ENCODE data around the gene TSEN15. TPM values are rescaled to one million over a fixed set of nuclear protein-coding genes. Genes with fewer than 3 reads are reported as not detected.

Gene TSEN15
- total and polyA plus RNA-seq, 2 of the 13 experiments (the other 11 are each of a cell fraction or from before 2014, with no cell fraction given): 25.6 to 35.8 TPM

- TF ChIP-seq, protein P1, sequence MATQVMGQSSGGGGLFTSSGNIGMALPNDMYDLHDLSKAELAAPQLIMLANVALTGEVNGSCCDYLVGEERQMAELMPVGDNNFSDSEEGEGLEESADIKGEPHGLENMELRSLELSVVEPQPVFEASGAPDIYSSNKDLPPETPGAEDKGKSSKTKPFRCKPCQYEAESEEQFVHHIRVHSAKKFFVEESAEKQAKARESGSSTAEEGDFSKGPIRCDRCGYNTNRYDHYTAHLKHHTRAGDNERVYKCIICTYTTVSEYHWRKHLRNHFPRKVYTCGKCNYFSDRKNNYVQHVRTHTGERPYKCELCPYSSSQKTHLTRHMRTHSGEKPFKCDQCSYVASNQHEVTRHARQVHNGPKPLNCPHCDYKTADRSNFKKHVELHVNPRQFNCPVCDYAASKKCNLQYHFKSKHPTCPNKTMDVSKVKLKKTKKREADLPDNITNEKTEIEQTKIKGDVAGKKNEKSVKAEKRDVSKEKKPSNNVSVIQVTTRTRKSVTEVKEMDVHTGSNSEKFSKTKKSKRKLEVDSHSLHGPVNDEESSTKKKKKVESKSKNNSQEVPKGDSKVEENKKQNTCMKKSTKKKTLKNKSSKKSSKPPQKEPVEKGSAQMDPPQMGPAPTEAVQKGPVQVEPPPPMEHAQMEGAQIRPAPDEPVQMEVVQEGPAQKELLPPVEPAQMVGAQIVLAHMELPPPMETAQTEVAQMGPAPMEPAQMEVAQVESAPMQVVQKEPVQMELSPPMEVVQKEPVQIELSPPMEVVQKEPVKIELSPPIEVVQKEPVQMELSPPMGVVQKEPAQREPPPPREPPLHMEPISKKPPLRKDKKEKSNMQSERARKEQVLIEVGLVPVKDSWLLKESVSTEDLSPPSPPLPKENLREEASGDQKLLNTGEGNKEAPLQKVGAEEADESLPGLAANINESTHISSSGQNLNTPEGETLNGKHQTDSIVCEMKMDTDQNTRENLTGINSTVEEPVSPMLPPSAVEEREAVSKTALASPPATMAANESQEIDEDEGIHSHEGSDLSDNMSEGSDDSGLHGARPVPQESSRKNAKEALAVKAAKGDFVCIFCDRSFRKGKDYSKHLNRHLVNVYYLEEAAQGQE (IDR thresholded peaks at IDR 0.05; ENCODE audit: borderline replicate concordance in 1 of 2, low read depth in 1 of 2, low read length in 2 of 2): no peak
- TF ChIP-seq THAP11 (CRISPR knock-in tag; IDR thresholded peaks at IDR 0.05) (no peak), ZNF274 (CRISPR knock-in tag; IDR thresholded peaks at IDR 0.05) (no peak), ZNF251 (CRISPR knock-in tag; IDR thresholded peaks at IDR 0.05) (no peak), CREB1 (IDR thresholded peaks at IDR 0.05) (no peak), CREB1 (CRISPR knock-in tag; IDR thresholded peaks at IDR 0.05) (no peak), CENPBD1 (CRISPR knock-in tag; IDR thresholded peaks at IDR 0.05; ENCODE audit: borderline replicate concordance, low read depth) (no peak), TERF1 (CRISPR knock-in tag; IDR thresholded peaks at IDR 0.05) (no peak), ZNF616 (CRISPR knock-in tag; IDR thresholded peaks at IDR 0.05; ENCODE audit: low read depth) (no peak), ZNF720 (CRISPR knock-in tag; IDR thresholded peaks at IDR 0.05) (no peak), IRX3 (CRISPR knock-in tag; IDR thresholded peaks at IDR 0.05; ENCODE audit: borderline replicate concordance, low read depth) (no peak), ZNF225 (CRISPR knock-in tag; IDR thresholded peaks at IDR 0.05) (no peak), GTF2F1 (IDR thresholded peaks at IDR 0.05; ENCODE audit: low read length) (no peak), ZBTB42 (CRISPR knock-in tag; IDR thresholded peaks at IDR 0.05) (no peak), CREM (IDR thresholded peaks at IDR 0.05) (no peak), CREM (CRISPR knock-in tag; IDR thresholded peaks at IDR 0.05) (no peak), ZNF337 (CRISPR knock-in tag; IDR thresholded peaks at IDR 0.05; ENCODE audit: borderline replicate concordance, low read depth) (no peak)
- TF ChIP-seq, protein P2, sequence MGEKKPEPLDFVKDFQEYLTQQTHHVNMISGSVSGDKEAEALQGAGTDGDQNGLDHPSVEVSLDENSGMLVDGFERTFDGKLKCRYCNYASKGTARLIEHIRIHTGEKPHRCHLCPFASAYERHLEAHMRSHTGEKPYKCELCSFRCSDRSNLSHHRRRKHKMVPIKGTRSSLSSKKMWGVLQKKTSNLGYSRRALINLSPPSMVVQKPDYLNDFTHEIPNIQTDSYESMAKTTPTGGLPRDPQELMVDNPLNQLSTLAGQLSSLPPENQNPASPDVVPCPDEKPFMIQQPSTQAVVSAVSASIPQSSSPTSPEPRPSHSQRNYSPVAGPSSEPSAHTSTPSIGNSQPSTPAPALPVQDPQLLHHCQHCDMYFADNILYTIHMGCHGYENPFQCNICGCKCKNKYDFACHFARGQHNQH (CRISPR knock-in tag; IDR thresholded peaks at IDR 0.05): no peak
- TF ChIP-seq, protein P3, sequence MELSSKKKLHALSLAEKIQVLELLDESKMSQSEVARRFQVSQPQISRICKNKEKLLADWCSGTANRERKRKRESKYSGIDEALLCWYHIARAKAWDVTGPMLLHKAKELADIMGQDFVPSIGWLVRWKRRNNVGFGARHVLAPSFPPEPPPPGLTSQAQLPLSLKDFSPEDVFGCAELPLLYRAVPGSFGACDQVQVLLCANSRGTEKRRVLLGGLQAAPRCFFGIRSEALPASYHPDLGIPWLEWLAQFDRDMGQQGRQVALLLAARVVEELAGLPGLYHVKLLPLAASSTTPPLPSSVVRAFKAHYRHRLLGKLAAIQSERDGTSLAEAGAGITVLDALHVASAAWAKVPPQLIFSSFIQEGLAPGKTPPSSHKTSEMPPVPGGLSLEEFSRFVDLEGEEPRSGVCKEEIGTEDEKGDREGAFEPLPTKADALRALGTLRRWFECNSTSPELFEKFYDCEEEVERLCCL (CRISPR knock-in tag; IDR thresholded peaks at IDR 0.05; ENCODE audit: borderline replicate concordance): no peak
- TF ChIP-seq, protein P4, sequence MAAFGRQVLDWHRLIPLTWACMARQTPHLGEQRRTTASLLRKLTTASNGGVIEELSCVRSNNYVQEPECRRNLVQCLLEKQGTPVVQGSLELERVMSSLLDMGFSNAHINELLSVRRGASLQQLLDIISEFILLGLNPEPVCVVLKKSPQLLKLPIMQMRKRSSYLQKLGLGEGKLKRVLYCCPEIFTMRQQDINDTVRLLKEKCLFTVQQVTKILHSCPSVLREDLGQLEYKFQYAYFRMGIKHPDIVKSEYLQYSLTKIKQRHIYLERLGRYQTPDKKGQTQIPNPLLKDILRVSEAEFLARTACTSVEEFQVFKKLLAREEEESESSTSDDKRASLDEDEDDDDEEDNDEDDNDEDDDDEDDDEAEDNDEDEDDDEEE (CRISPR knock-in tag; IDR thresholded peaks at IDR 0.05): no peak
- TF ChIP-seq, protein P5, sequence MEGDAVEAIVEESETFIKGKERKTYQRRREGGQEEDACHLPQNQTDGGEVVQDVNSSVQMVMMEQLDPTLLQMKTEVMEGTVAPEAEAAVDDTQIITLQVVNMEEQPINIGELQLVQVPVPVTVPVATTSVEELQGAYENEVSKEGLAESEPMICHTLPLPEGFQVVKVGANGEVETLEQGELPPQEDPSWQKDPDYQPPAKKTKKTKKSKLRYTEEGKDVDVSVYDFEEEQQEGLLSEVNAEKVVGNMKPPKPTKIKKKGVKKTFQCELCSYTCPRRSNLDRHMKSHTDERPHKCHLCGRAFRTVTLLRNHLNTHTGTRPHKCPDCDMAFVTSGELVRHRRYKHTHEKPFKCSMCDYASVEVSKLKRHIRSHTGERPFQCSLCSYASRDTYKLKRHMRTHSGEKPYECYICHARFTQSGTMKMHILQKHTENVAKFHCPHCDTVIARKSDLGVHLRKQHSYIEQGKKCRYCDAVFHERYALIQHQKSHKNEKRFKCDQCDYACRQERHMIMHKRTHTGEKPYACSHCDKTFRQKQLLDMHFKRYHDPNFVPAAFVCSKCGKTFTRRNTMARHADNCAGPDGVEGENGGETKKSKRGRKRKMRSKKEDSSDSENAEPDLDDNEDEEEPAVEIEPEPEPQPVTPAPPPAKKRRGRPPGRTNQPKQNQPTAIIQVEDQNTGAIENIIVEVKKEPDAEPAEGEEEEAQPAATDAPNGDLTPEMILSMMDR (CRISPR knock-in tag; IDR thresholded peaks at IDR 0.05): no peak
Observed at GRCh38 chr1:184051138-184051484, 419 bp upstream of the TSEN15 start (continued).

Data from HepG2 (cell line).